ENCODE data around the gene TMC5. TPM values are rescaled to one million over a fixed set of nuclear protein-coding genes. Genes with fewer than 3 reads are reported as not detected.

Gene TMC5
- total and polyA plus RNA-seq, 2 of the 4 experiments (the other 2 are of a cell fraction) = not detected

- Histone ChIP-seq H3K27me3 (ENCODE audit: control insufficient read depth, insufficient read depth, low read length) (no peaks in the 10 kb centered on the region), H3K56ac (ENCODE audit: extremely low read depth, insufficient read depth, low read length) (peak within 1 kb of the TSS; percentile 66; the same call in 1 of the 2 replicates), H3K27ac (ENCODE audit: insufficient read depth, low read length) (peak within 1 kb of the TSS; percentile 72), H3K4me2 (ENCODE audit: low read depth, low read length) (peak within 1 kb of the TSS; percentile 84), H2BK15ac (ENCODE audit: low read depth, low read length) (no peak within 1 kb of the TSS; the same call in 2 of the 3 replicates), H3K9ac (ENCODE audit: low read depth, low read length) (peak within 1 kb of the TSS; percentile 83), H4K5ac (ENCODE audit: low read depth, low read length) (0 out of 2 replicates have a peak within 1 kb of the TSS, but pooled peaks have one; percentile 6), H3K4me3 (ENCODE audit: insufficient read depth, low read depth, low read length) (peak within 1 kb of the TSS; percentile 81), H3K23ac (ENCODE audit: low read depth, low read length) (peak within 1 kb of the TSS; percentile 93), H3K18ac (ENCODE audit: low read depth, low read length) (no peak within 1 kb of the TSS), H2AK9ac (replicated peaks; ENCODE audit: low read depth, low read length, poor library complexity) (peak within 1 kb of the TSS; percentile 83), H2BK20ac (ENCODE audit: low read depth, low read length) (no peak within 1 kb of the TSS), H3K9me1 (ENCODE audit: insufficient read depth, low read length) (peaks cover 5% of the 10 kb centered on the region), H3K79me1 (ENCODE audit: low read depth in 1 of 2, low read length in 2 of 2) (peaks cover 27 to 56% of the 10 kb centered on the region in 2 experiments), H3K36me3 (ENCODE audit: control insufficient read depth, insufficient read depth, low read length) (no peaks in the 10 kb centered on the region), H2AK5ac (ENCODE audit: low read depth, low read length) (peak within 1 kb of the TSS; percentile 18; the same call in 1 of the 2 replicates), H3K4me1 (ENCODE audit: control insufficient read depth, insufficient read depth, low read length) (peaks cover 3% of the 10 kb centered on the region; the same call in 1 of the 2 replicates), H3K14ac (replicated peaks; ENCODE audit: low read depth, low read length) (peak within 1 kb of the TSS; percentile 86), H2BK5ac (ENCODE audit: low read depth, low read length, poor library complexity, severe bottlenecking) (peak within 1 kb of the TSS; percentile 45), H4K8ac (ENCODE audit: low read depth in 2 of 2, low read length in 2 of 2) (peak within 1 kb of the TSS in 1 of 2 experiments; percentile 87; a peak in 2 of 4 replicates), H3K4ac (ENCODE audit: low read depth, low read length) (peak within 1 kb of the TSS; percentile 65), H2AFZ (replicated peaks; ENCODE audit: low read length, poor library complexity) (peak within 1 kb of the TSS; percentile 95), H3K9me3 (ENCODE audit: control insufficient read depth, insufficient read depth, low read length) (no peaks in the 10 kb centered on the region), H4K20me1 (ENCODE audit: insufficient read depth, low read length) (no peaks in the 10 kb centered on the region), H2BK120ac (ENCODE audit: low read depth, low read length) (0 out of 2 replicates have a peak within 1 kb of the TSS, but pooled peaks have one; percentile 10), H4K91ac (ENCODE audit: insufficient read depth, low read depth, low read length) (0 out of 2 replicates have a peak within 1 kb of the TSS, but pooled peaks have one; percentile 6)
- TF ChIP-seq MXI1 (IDR thresholded peaks at IDR 0.05; ENCODE audit: borderline replicate concordance, low read depth, low read length) = peak; percentile 26; the same call in 1 of the 2 replicates
- no peak for TF ChIP-seq FOS (IDR thresholded peaks at IDR 0.05; ENCODE audit: low read depth, low read length)
- peak; percentile 42 for TF ChIP-seq CTCF (conservative IDR thresholded peaks at IDR 0.05; ENCODE audit: low read depth, low read length)
- TF ChIP-seq POLR2A (IDR thresholded peaks at IDR 0.05; ENCODE audit: low read depth, low read length) = peak; percentile 76
- peak; percentile 76; the same call in 1 of the 2 replicates for TF ChIP-seq MAZ (IDR thresholded peaks at IDR 0.05; ENCODE audit: borderline replicate concordance, low read depth, low read length)
- TF ChIP-seq MAFK (IDR thresholded peaks at IDR 0.05; ENCODE audit: low read depth, low read length) = no peak
- TF ChIP-seq BHLHE40 (IDR thresholded peaks at IDR 0.05; ENCODE audit: low read depth, low read length) = peak; percentile 71
- TF ChIP-seq USF2 (IDR thresholded peaks at IDR 0.05; ENCODE audit: low read depth, low read length) = no peak; the same call in 1 of the 2 replicates
- DNase-seq = peak; percentile 86
- no TSS peak for BruUV-seq (replicated peaks)
- intact Hi-C loops (cut with micrococcal nuclease) = loop anchor here (2.0 to 5.0 kb wide), 3 partner anchors 33 to 434 kb away; partner anchors contain the start of genes ITPRIPL2 and VPS35L
- POLR2A ChIA-PET (ENCODE audit: unreplicated experiment) = interaction anchor here (0.6 kb wide), 1 partner anchor 1214 kb away, joined by 9 read pairs; no protein-coding TSS in a partner anchor
- dilution Hi-C loops (cut with HindIII; ENCODE audit: low sequenced_read_pairs, unreplicated experiment) = no loop called here
- ATAC-seq (ENCODE audit: low read depth) = peak; percentile 88
- WGBS, 2 experiments (ENCODE audit: extremely low coverage in 2 of 2, insufficient read length in 1 of 2) = 0% methylated on average over 29 of the region's 62 CpGs; no CpG with 5 or more reads in 1 of the 2 experiments
- in situ Hi-C loops (cut with MboI; ENCODE audit: low sequenced_read_pairs) = no loop called here
- CTCF ChIA-PET = interaction anchor here (0.7 to 1.0 kb wide), 2 partner anchors 11 to 34 kb away, joined by 3 to 5 read pairs; no protein-coding TSS in a partner anchor
Measured at GRCh38 chr16:19521471-19522396, 104.1 kb downstream of the TMC5 start, which contains the start of gene GDE1. Gene GDE1 (minus strand): TSS chr16:19522098. CDS start chr16:19521964, 134 bp downstream.

Data from IMR-90 (cell line).